Stimulated activated naive CD8-positive, alpha-beta T cell treated with anti-CD3 and anti-CD28 coated beads, Interleukin-15, Interleukin-2, amounts not matched to agents 100 U/mL and 50 U/mL, for 24 hours (primary cell): Measurements from ENCODE around the gene CACHD1.

ENCODE experiments used
- ATAC-seq: fragments of 150-1000 bp; cut with Tn5 transposase; one replicate; pipeline ENCODE4 v1.10.0; 2021
- DNase-seq: peaks from one replicate; pipeline ENCODE4 v3.0.0; 2021

The CACHD1 gene

GRCh38 chr1:64549464-64550239, 79.7 kb downstream of the CACHD1 start:
- DNase-seq (no peak), ATAC-seq (no peak)

- peak; percentile 85 for ATAC-seq
These were observed 80.6 kb downstream of the CACHD1 start for GRCh38 chr1:64550510-64550909.

GRCh38 chr1:64550946-64551605, 81.1 kb downstream of the CACHD1 start:
- ATAC-seq (no peak), DNase-seq (no peak)

More at GRCh38 chr1:64550510-64550909, 80.6 kb downstream of the CACHD1 start:
- no peak for DNase-seq

GRCh38 chr1:64553285-64553684, 83.4 kb downstream of the CACHD1 start:
- DNase-seq = no peak
- ATAC-seq = no peak

GRCh38 chr1:64555947-64556346, 86.0 kb downstream of the CACHD1 start:
- no peak for ATAC-seq
- DNase-seq = no peak

GRCh38 chr1:64561993-64562392, 92.1 kb downstream of the CACHD1 start:
- ATAC-seq = no peak
- DNase-seq = no peak

- no peak for ATAC-seq
- no peak for DNase-seq
These were observed 94.1 kb downstream of the CACHD1 start for GRCh38 chr1:64563958-64564565.

GRCh38 chr1:64564891-64565290, 95.0 kb downstream of the CACHD1 start:
- ATAC-seq (no peak), DNase-seq (no peak)

GRCh38 chr1:64567426-64568170, 97.7 kb downstream of the CACHD1 start:
- ATAC-seq = no peak

GRCh38 chr1:64568171-64568450, 98.2 kb downstream of the CACHD1 start:
- ATAC-seq = no peak
- no peak for DNase-seq

More at GRCh38 chr1:64567426-64568170, 97.7 kb downstream of the CACHD1 start:
- no peak for DNase-seq

- DNase-seq (no peak), ATAC-seq (no peak)
These were observed 99.5 kb downstream of the CACHD1 start for GRCh38 chr1:64569411-64569810.

- ATAC-seq = no peak
These were observed 100.4 kb downstream of the CACHD1 start for GRCh38 chr1:64570267-64570855.

GRCh38 chr1:64572222-64572900, 102.4 kb downstream of the CACHD1 start:
- no peak for ATAC-seq
- no peak for DNase-seq

More at GRCh38 chr1:64570267-64570855, 100.4 kb downstream of the CACHD1 start:
- DNase-seq = no peak

GRCh38 chr1:64574301-64574700, 104.4 kb downstream of the CACHD1 start:
- ATAC-seq (no peak), DNase-seq (no peak)

- no peak for DNase-seq
- no peak for ATAC-seq
These were observed 106.2 kb downstream of the CACHD1 start for GRCh38 chr1:64575881-64576676.

GRCh38 chr1:64578270-64578973, 108.5 kb downstream of the CACHD1 start:
- ATAC-seq (no peak), DNase-seq (no peak)

GRCh38 chr1:64579767-64580166, 109.8 kb downstream of the CACHD1 start:
- no peak for ATAC-seq
- no peak for DNase-seq

GRCh38 chr1:64581135-64581842, 111.4 kb downstream of the CACHD1 start:
- DNase-seq (no peak), ATAC-seq (no peak)

GRCh38 chr1:64581843-64582185, 111.9 kb downstream of the CACHD1 start:
- DNase-seq (no peak), ATAC-seq (no peak)

GRCh38 chr1:64584479-64584878, 114.5 kb downstream of the CACHD1 start:
- ATAC-seq (no peak), DNase-seq (no peak)
